ENCODE results near the gene GALNT2.

DNA sequence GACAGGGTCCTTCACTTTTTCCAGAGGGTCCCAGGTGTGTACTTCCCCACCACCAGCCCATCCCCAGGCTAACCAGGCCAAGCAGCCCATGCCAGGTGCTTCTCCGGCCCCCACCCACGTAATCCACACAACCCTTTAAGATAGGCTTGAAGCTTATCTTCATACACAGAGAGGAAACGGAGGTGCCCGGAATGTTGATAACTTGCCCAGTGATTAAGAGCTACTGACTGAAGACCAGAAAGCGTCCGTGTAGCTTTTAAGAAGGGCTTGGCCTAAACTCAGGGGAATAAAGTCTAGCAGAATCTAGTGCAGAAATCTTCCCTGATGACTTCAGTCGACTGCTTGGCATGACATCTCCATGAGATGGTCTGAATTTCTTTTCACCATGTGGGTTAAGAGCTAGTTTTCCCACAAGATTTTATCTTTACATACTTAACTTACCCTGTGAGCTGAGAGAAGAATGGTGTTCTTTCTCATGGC is 138.7 kb downstream of the GALNT2 start:
- TF ChIP-seq, protein P1, sequence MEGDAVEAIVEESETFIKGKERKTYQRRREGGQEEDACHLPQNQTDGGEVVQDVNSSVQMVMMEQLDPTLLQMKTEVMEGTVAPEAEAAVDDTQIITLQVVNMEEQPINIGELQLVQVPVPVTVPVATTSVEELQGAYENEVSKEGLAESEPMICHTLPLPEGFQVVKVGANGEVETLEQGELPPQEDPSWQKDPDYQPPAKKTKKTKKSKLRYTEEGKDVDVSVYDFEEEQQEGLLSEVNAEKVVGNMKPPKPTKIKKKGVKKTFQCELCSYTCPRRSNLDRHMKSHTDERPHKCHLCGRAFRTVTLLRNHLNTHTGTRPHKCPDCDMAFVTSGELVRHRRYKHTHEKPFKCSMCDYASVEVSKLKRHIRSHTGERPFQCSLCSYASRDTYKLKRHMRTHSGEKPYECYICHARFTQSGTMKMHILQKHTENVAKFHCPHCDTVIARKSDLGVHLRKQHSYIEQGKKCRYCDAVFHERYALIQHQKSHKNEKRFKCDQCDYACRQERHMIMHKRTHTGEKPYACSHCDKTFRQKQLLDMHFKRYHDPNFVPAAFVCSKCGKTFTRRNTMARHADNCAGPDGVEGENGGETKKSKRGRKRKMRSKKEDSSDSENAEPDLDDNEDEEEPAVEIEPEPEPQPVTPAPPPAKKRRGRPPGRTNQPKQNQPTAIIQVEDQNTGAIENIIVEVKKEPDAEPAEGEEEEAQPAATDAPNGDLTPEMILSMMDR (IDR thresholded peaks at IDR 0.05) = no peak
- TF ChIP-seq EP300 (IDR thresholded peaks at IDR 0.05) (no peak), POLR2A (IDR thresholded peaks at IDR 0.05) (no peak)

Measured in tibial nerve (tissue), 4 donors.